MCF 10A (cell line): ENCODE measurements around the gene CCDC93. TPM values are rescaled to one million over a fixed set of nuclear protein-coding genes. Genes with fewer than 3 reads are reported as not detected.

Experiments
- BruUV-seq: library from RNA; stranded (reverse); fragments of 400-500 nt; replicated peaks from 2 replicates; lab custom pipeline; 2021; lab: Mats Ljungman, UMichigan
- CTCF ChIA-PET: fragments of 300-600 bp; sonication (Branson Sonifier 250); formaldehyde crosslinking; extraction: SDS; loops from one replicate; lab custom pipeline; 2021; ENCODE audit warnings: antibody characterized with exemption, inconsistent platforms; lab: Yijun Ruan, JAX
- POLR2A ChIA-PET: fragments of 300-600, 350-650 bp; sonication (Branson Sonifier 250); formaldehyde crosslinking; extraction: SDS; loops from one replicate; lab custom pipeline; 2020; ENCODE audit warnings: antibody characterized with exemption, inconsistent platforms; lab: Yijun Ruan, JAX
- DNase-seq: peaks from one replicate; pipeline ENCODE4 v3.0.0-alpha.2; 2018; ENCODE audit not compliant: unreplicated experiment
- H3K27ac Mint-ChIP-seq: one replicate; pipeline ENCODE4 v1.8.0; 2022; ENCODE audit warnings: mild to moderate bottlenecking, low read depth, mixed read lengths; ENCODE audit not compliant: unreplicated experiment
- H3K27me3 Mint-ChIP-seq: one replicate; pipeline ENCODE4 v1.8.0; 2022; ENCODE audit warnings: mixed read lengths; ENCODE audit not compliant: insufficient read depth, unreplicated experiment
- H3K36me3 Mint-ChIP-seq: one replicate; pipeline ENCODE4 v1.8.0; 2022; ENCODE audit warnings: mild to moderate bottlenecking, moderate library complexity, mixed read lengths; ENCODE audit not compliant: insufficient read depth, unreplicated experiment
- H3K4me1 Mint-ChIP-seq: one replicate; pipeline ENCODE4 v1.8.0; 2022; ENCODE audit warnings: mixed read lengths; ENCODE audit not compliant: insufficient read depth, unreplicated experiment
- H3K4me3 Mint-ChIP-seq: one replicate; pipeline ENCODE4 v1.8.0; 2022; ENCODE audit warnings: mild to moderate bottlenecking, moderate library complexity, mixed read lengths; ENCODE audit not compliant: unreplicated experiment
- H3K9me3 Mint-ChIP-seq: one replicate; pipeline ENCODE4 v1.8.0; 2022; ENCODE audit warnings: mixed read lengths; ENCODE audit not compliant: unreplicated experiment
- intact Hi-C: fragments of 100-400 bp; cut with micrococcal nuclease; formaldehyde crosslinking; loops from 2 replicates; pipeline ENCODE4 v1.14.1; 2022
- total RNA-seq: library from RNA; stranded (reverse); gene quantifications from 2 replicates; pipeline ENCODE4 v1.2.3, GENCODE V29; 2022
- TF ChIP-seq, protein P1 (sequence below): fragments of 200-600 bp; IDR thresholded peaks from one replicate; pipeline ENCODE4 v1.8.0; 2022; ENCODE audit warnings: antibody characterized with exemption, mild to moderate bottlenecking; ENCODE audit not compliant: unreplicated experiment

Gene CCDC93
- total RNA-seq, 1 experiment from 2014 or later = 37.8 TPM

DNA sequence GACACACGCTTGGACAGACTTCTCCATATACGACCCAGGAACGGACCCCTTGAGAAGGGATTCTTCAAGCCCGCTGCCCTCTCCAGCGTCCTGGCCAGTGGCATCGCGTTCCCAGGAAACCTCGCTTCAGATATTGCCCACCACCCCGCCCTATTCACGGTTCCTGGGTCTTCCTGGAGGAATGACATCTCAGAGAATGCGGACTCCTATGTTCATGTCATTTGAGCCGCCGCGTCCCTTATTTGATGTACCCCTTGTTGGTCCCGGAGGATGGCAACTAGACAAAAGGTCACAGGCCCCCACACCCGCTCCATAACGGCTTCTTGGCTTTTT lies 588 bp upstream of the CCDC93 start:
- H3K27ac Mint-ChIP-seq = peak overlapping the region; percentile 64
- TF ChIP-seq, protein P1, sequence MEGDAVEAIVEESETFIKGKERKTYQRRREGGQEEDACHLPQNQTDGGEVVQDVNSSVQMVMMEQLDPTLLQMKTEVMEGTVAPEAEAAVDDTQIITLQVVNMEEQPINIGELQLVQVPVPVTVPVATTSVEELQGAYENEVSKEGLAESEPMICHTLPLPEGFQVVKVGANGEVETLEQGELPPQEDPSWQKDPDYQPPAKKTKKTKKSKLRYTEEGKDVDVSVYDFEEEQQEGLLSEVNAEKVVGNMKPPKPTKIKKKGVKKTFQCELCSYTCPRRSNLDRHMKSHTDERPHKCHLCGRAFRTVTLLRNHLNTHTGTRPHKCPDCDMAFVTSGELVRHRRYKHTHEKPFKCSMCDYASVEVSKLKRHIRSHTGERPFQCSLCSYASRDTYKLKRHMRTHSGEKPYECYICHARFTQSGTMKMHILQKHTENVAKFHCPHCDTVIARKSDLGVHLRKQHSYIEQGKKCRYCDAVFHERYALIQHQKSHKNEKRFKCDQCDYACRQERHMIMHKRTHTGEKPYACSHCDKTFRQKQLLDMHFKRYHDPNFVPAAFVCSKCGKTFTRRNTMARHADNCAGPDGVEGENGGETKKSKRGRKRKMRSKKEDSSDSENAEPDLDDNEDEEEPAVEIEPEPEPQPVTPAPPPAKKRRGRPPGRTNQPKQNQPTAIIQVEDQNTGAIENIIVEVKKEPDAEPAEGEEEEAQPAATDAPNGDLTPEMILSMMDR = no peak
- DNase-seq = no peak
- H3K9me3 Mint-ChIP-seq = no peaks in the 10 kb centered on the region
- H3K36me3 Mint-ChIP-seq = no peaks in the 10 kb centered on the region
- intact Hi-C loops = no loop called here
- no TSS peak for BruUV-seq
- H3K4me1 Mint-ChIP-seq = peaks cover 33% of the 10 kb centered on the region
- no peaks in the 10 kb centered on the region for H3K27me3 Mint-ChIP-seq
- CTCF ChIA-PET = interaction anchor here (0.6 to 5.3 kb wide), 7 partner anchors 11 to 200 kb away, joined by 3 to 51 read pairs (median 5); partner anchors contain the start of gene DDX18
- POLR2A ChIA-PET = interaction anchor here (0.6 to 2.7 kb wide), 14 partner anchors 9 to 696 kb away, joined by 3 to 18 read pairs (median 5); partner anchors contain the start of genes DDX18 and INSIG2
- peak overlapping the region; percentile 83 for H3K4me3 Mint-ChIP-seq

DNA sequence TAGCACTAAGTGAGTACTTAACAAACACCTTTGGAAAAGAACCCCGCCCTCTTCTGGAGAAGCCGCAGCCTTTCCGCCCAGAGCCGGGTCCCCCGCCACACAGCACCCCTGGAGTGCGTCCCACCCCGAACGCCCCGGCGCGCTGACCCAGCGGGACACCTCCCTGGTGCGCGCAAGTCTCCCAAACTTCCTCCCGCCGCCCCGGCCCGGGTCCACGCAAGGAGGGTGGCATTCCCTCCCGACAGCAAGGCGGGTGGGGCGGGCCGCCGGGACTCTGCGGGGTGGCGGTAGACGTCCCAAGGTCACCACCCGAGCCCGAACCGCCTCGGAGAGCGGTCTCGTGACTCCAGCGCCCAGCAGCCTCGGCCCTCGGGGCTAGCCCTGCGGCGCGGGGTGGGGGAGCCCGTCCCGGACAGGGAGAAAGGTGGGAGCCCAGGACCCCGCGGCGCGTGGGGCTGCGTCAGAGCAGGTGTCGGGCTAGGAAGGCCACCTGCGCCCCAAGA lies 598 bp downstream of the CCDC93 start:
- no peaks in the 10 kb centered on the region for H3K9me3 Mint-ChIP-seq
- H3K4me3 Mint-ChIP-seq = peak overlapping the region; percentile 83
- intact Hi-C loops = no loop called here
- ChIA-PET POLR2A (interaction anchor here (0.6 to 2.7 kb wide), 6 partner anchors 20 to 663 kb away, joined by 3 to 18 read pairs (median 9); partner anchors contain the start of genes DDX18 and INSIG2), CTCF (interaction anchor here (2.3 to 5.3 kb wide), 3 partner anchors 10 to 19 kb away, joined by 12 to 51 read pairs (median 35); no protein-coding TSS in a partner anchor)
- H3K27me3 Mint-ChIP-seq = no peaks in the 10 kb centered on the region
- TF ChIP-seq, protein P1 = no peak
- no peaks in the 10 kb centered on the region for H3K36me3 Mint-ChIP-seq
- H3K27ac Mint-ChIP-seq = peak overlapping the region; percentile 64
- H3K4me1 Mint-ChIP-seq = peaks cover 33% of the 10 kb centered on the region
- DNase-seq = peak; percentile 32
- no TSS peak for BruUV-seq

DNA sequence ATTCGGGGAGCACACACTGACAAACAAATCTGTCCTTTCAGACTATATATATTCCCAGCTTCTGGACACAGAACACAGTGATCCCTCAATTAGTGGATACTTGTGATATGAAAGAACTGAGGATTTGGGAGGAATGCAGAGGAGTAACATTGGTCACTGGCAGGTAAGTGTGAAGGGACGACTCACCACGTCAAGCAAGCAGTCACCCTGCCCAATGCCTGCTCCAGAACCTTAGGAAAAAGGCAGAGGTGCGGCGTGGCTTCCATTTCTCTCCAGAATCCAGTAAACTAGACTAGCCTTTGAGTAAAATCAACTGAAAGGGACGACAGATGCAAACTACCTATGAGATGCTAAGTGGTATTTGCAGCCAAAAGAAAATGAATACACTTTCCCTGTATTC lies 1.1 kb downstream of the CCDC93 start:
- Mint-ChIP-seq H3K4me1 (peaks cover 33% of the 10 kb centered on the region), H3K27ac (no peak overlapping the region), H3K9me3 (no peaks in the 10 kb centered on the region), H3K36me3 (peaks cover 1% of the 10 kb centered on the region), H3K27me3 (no peaks in the 10 kb centered on the region), H3K4me3 (peak overlapping the region; percentile 83)
- ChIA-PET CTCF (interaction anchor here (0.6 to 2.3 kb wide), 4 partner anchors 10 to 198 kb away, joined by 3 to 35 read pairs (median 3); partner anchors contain the start of gene DDX18), POLR2A (interaction anchor here (0.7 to 2.2 kb wide), 3 partner anchors 9 to 198 kb away, joined by 3 to 8 read pairs (median 4); partner anchors contain the start of gene DDX18)
- no TSS peak for BruUV-seq
- intact Hi-C loops = no loop called here
- TF ChIP-seq, protein P1 = no peak
- DNase-seq = no peak

DNA sequence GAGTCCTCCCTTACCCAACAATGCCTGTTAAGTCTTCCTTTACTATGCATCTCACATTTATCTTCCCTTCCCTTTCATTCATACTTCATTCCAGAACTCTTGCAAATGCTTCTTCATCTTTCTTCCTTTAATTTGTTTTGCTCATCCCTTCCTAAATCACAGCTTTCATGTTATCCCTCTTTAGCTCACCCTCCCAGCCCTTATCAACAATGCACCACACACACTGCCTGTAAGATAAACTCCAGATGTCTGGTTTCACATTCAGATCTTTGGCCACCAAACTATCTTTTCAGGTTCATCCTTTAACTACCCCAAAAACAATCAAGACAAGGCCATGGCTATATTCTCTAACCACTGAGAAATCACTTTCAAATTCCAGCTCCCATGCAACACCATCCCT lies 3.4 kb downstream of the CCDC93 start:
- POLR2A ChIA-PET = interaction anchor here (1.0 kb wide), 1 partner anchor 36 kb away, joined by 3 read pairs; no protein-coding TSS in a partner anchor
- CTCF ChIA-PET = interaction anchor here (1.1 kb wide), 2 partner anchors 13 to 194 kb away, joined by 3 read pairs; no protein-coding TSS in a partner anchor
- DNase-seq = no peak
- no peaks in the 10 kb centered on the region for H3K27me3 Mint-ChIP-seq
- peaks cover 27% of the 10 kb centered on the region for H3K4me1 Mint-ChIP-seq
- H3K9me3 Mint-ChIP-seq = no peaks in the 10 kb centered on the region
- no peak overlapping the region for H3K27ac Mint-ChIP-seq
- TF ChIP-seq, protein P1 = no peak
- H3K4me3 Mint-ChIP-seq = no peak overlapping the region
- intact Hi-C loops = no loop called here
- H3K36me3 Mint-ChIP-seq = peaks cover 24% of the 10 kb centered on the region
- no TSS peak for BruUV-seq
